DND-41 (cell line): Measurements from ENCODE around the gene FOXJ3.

Source experiments
- ATAC-seq: fragments of 200-7000 bp; cut with Tn5 transposase; 3 replicates; pipeline ENCODE4 v1.9.1; 2021; ENCODE audit warnings: low read depth; ENCODE audit not compliant: insufficient read depth
- DNase-seq: peaks from one replicate; pipeline ENCODE4 v3.0.0-alpha.2; 2020
- H2AFZ ChIP-seq: 2 replicates; pipeline ENCODE4 v1.6.0; 2012; ENCODE audit warnings: low read depth, low read length
- H3K27ac ChIP-seq: 2 replicates; pipeline ENCODE4 v1.5.1; 2012; ENCODE audit warnings: low read length, inconsistent platforms
- H3K27me3 ChIP-seq: fragments of 200-600 bp; sonication (generic); 2 replicates; pipeline ENCODE4 v1.6.0; 2012; ENCODE audit warnings: low read length, mild to moderate bottlenecking, inconsistent platforms; ENCODE audit not compliant: insufficient read depth, poor library complexity
- H3K36me3 ChIP-seq: 2 replicates; pipeline ENCODE4 v1.5.1; 2012; ENCODE audit warnings: low read length, inconsistent platforms; ENCODE audit not compliant: insufficient read depth
- H3K4me1 ChIP-seq: 2 replicates; pipeline ENCODE4 v1.5.1; 2012; ENCODE audit warnings: mild to moderate bottlenecking, low read length; ENCODE audit not compliant: insufficient read depth
- H3K4me2 ChIP-seq: 2 replicates; pipeline ENCODE4 v1.6.0; 2012; ENCODE audit warnings: mild to moderate bottlenecking, moderate library complexity, low read length, inconsistent platforms; ENCODE audit not compliant: insufficient read depth
- H3K4me3 ChIP-seq, 2 experiments: fragments of 200-600 bp in 1 of 2; shearing (Covaris generic) in 1 of 2; 2 replicates each; pipeline ENCODE4 v1.5.1; 2012 to 2016; ENCODE audit warnings: inconsistent platforms in 2 of 2, low read length in 2 of 2, mild to moderate bottlenecking in 2 of 2, low read depth in 1 of 2, moderate library complexity in 1 of 2
- H3K79me2 ChIP-seq: 2 replicates; pipeline ENCODE4 v1.6.0; 2012; ENCODE audit warnings: low read length, inconsistent platforms; ENCODE audit not compliant: insufficient read depth
- H3K9ac ChIP-seq: 2 replicates; pipeline ENCODE4 v1.6.0; 2012; ENCODE audit warnings: low read depth, mild to moderate bottlenecking, inconsistent platforms, low read length, moderate library complexity
- H3K9me3 ChIP-seq: 2 replicates; pipeline ENCODE4 v1.5.1; 2012; ENCODE audit warnings: low read length, moderate library complexity, mild to moderate bottlenecking, inconsistent platforms; ENCODE audit not compliant: insufficient read depth, severe bottlenecking
- H4K20me1 ChIP-seq: 2 replicates; pipeline ENCODE4 v1.6.0; 2012; ENCODE audit warnings: low read length; ENCODE audit not compliant: insufficient read depth
- EZH2 ChIP-seq: IDR thresholded peaks from 3 replicates; pipeline ENCODE4 v1.6.1; 2012; ENCODE audit warnings: borderline replicate concordance, low read depth, mild to moderate bottlenecking, moderate library complexity, low read length, inconsistent platforms; ENCODE audit not compliant: severe bottlenecking
- TF ChIP-seq, protein P1 (sequence below): IDR thresholded peaks from 2 replicates; pipeline ENCODE4 v1.5.1; 2012; ENCODE audit warnings: borderline replicate concordance, low read length, moderate library complexity, mild to moderate bottlenecking; ENCODE audit not compliant: poor library complexity, severe bottlenecking; ENCODE audit errors: extremely low read depth

The FOXJ3 gene

DNA sequence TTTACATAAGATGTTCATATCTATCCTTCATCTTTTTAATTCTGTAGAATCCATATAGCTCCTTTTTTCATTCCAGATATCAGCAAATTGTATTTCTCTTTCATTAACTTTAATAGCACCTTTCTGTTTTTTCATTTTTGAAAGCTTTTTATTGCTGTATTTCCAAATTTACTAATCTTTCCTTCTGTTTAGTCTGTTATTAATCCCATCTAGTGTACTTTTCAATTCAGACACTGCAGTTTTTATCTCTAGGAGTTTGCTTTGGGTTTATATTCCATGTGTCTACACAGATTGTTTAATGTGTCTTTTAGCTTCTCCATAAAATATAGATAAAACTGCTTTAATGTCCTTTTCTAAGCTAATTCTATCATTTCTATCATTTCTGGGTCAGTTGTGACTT is 133.0 kb downstream of the FOXJ3 start:
- Histone ChIP-seq H3K4me2 (no peak overlapping the region), H3K36me3 (peaks cover 52% of the 10 kb centered on the region), H4K20me1 (no peaks in the 10 kb centered on the region), H3K79me2 (peaks cover 2% of the 10 kb centered on the region; the same call in 1 of the 2 replicates), H3K27me3 (no peaks in the 10 kb centered on the region), H3K27ac (no peak overlapping the region), H3K4me3 (no peak overlapping the region), H3K4me1 (no peaks in the 10 kb centered on the region), H2AFZ (no peak overlapping the region), H3K9ac (no peak overlapping the region), H3K9me3 (peaks cover 2% of the 10 kb centered on the region)
- DNase-seq (no peak), ATAC-seq (no peak)
- TF ChIP-seq, protein P1, sequence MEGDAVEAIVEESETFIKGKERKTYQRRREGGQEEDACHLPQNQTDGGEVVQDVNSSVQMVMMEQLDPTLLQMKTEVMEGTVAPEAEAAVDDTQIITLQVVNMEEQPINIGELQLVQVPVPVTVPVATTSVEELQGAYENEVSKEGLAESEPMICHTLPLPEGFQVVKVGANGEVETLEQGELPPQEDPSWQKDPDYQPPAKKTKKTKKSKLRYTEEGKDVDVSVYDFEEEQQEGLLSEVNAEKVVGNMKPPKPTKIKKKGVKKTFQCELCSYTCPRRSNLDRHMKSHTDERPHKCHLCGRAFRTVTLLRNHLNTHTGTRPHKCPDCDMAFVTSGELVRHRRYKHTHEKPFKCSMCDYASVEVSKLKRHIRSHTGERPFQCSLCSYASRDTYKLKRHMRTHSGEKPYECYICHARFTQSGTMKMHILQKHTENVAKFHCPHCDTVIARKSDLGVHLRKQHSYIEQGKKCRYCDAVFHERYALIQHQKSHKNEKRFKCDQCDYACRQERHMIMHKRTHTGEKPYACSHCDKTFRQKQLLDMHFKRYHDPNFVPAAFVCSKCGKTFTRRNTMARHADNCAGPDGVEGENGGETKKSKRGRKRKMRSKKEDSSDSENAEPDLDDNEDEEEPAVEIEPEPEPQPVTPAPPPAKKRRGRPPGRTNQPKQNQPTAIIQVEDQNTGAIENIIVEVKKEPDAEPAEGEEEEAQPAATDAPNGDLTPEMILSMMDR = no peak
- no peak for TF ChIP-seq EZH2

GRCh38 chr1:42198251-42198650 is 136.8 kb downstream of the FOXJ3 start:
- Histone ChIP-seq H3K9me3 (peaks cover 2% of the 10 kb centered on the region), H3K4me1 (no peaks in the 10 kb centered on the region), H3K4me2 (no peak overlapping the region), H2AFZ (no peak overlapping the region), H3K27ac (no peak overlapping the region), H3K36me3 (peaks cover 56% of the 10 kb centered on the region), H3K79me2 (no peaks in the 10 kb centered on the region), H4K20me1 (no peaks in the 10 kb centered on the region; the same call in 1 of the 2 replicates), H3K27me3 (no peaks in the 10 kb centered on the region), H3K4me3 (no peak overlapping the region), H3K9ac (no peak overlapping the region)
- TF ChIP-seq, protein P1 = no peak
- TF ChIP-seq EZH2 = no peak
- no peak for ATAC-seq
- DNase-seq = no peak

DNA sequence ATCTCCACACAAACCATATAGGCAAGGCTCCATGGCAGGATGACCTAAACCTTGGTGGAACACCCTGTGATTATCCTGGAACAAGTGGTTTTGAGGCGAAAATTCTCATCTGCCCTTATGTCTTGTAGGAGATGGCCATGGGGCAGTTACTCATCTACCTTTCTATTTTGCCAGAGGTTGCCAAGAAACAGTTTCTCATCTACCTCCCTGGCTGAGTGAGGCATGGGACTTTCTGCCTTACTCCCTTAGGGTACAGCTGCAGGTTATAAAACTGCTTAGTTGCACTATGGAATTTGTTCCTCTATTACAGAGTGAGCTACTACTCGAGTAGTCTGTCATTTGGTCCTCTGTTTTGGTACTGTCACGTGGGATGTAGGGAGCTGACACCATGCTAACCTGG is 139.2 kb downstream of the FOXJ3 start:
- H3K27me3 ChIP-seq = no peaks in the 10 kb centered on the region
- no peak overlapping the region for H3K27ac ChIP-seq
- TF ChIP-seq, protein P1 = no peak
- no peak for TF ChIP-seq EZH2
- H3K4me2 ChIP-seq = no peak overlapping the region
- ATAC-seq = no peak
- H3K4me3 ChIP-seq = no peak overlapping the region
- H3K36me3 ChIP-seq = peaks cover 65% of the 10 kb centered on the region
- H3K4me1 ChIP-seq = no peaks in the 10 kb centered on the region
- no peaks in the 10 kb centered on the region; the same call in 1 of the 2 replicates for H4K20me1 ChIP-seq
- no peak overlapping the region for H3K9ac ChIP-seq
- H3K9me3 ChIP-seq = no peaks in the 10 kb centered on the region
- no peak overlapping the region for H2AFZ ChIP-seq
- H3K79me2 ChIP-seq = no peaks in the 10 kb centered on the region
- no peak for DNase-seq

DNA sequence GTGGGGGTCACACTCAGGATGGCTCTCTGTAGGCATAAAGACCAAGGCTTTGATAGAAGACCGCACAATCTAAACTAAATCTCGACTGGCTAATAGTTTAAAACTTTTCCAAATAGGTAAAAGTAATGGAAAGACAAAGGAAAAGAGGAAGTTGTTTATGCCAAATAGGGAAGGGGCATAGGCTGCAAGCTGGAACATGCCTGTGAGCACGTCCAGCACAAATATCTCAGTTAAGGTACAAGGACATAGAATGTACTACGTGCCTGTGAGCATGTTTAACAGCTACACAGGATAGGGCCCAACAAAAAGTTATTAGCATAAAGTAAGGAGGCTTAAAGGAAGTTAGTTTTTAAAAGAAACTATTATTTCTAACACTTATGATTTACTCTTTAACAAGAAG is 142.9 kb downstream of the FOXJ3 start:
- peaks cover 80% of the 10 kb centered on the region for H3K36me3 ChIP-seq
- no peaks in the 10 kb centered on the region; the same call in 1 of the 2 replicates for H4K20me1 ChIP-seq

More for the DNA sequence above, 142.9 kb downstream of the FOXJ3 start:
- no peak overlapping the region for H2AFZ ChIP-seq
- no peaks in the 10 kb centered on the region for H3K27me3 ChIP-seq
- no peak overlapping the region for H3K27ac ChIP-seq
- ATAC-seq (no peak), DNase-seq (no peak)
- no peak for TF ChIP-seq EZH2
- TF ChIP-seq, protein P1 = no peak
- no peak overlapping the region for H3K4me3 ChIP-seq
- no peaks in the 10 kb centered on the region for H3K9me3 ChIP-seq
- H3K4me2 ChIP-seq = no peak overlapping the region
- H3K4me1 ChIP-seq = no peaks in the 10 kb centered on the region
- H3K9ac ChIP-seq = no peak overlapping the region
- no peaks in the 10 kb centered on the region for H3K79me2 ChIP-seq
